Lower lobe of right lung (tissue), 2 donors: ENCODE measurements around the gene OR9Q1. TPM values are rescaled to one million over a fixed set of nuclear protein-coding genes. Genes with fewer than 3 reads are reported as not detected.

Source experiments
- ATAC-seq, 2 donors: fragments of 200-7000 bp; cut with Tn5 transposase; one replicate each; pipeline ENCODE4 v1.9.1; 2020 to 2022; ENCODE audit warnings: mild to moderate bottlenecking in 2 of 2, moderate library complexity in 2 of 2
- DNase-seq: peaks from one replicate; pipeline ENCODE4 v3.0.0-alpha.2; 2020
- H3K27ac ChIP-seq: fragments of 200-600 bp; one replicate; pipeline ENCODE4 v1.8.0; 2022
- H3K27me3 ChIP-seq: fragments of 200-600 bp; one replicate; pipeline ENCODE4 v1.8.0; 2022; ENCODE audit warnings: low read depth
- H3K36me3 ChIP-seq: fragments of 200-600 bp; one replicate; pipeline ENCODE4 v1.8.0; 2022; ENCODE audit warnings: mild to moderate bottlenecking
- H3K4me1 ChIP-seq: fragments of 200-600 bp; one replicate; pipeline ENCODE4 v1.8.0; 2022
- H3K4me3 ChIP-seq: fragments of 200-600 bp; one replicate; pipeline ENCODE4 v1.8.0; 2022; ENCODE audit warnings: mild to moderate bottlenecking
- H3K9me3 ChIP-seq: fragments of 200-600 bp; one replicate; pipeline ENCODE4 v1.8.0; 2022
- intact Hi-C: fragments of 100-400 bp; cut with DNase I; formaldehyde crosslinking; loops from one replicate; pipeline ENCODE4 v1.11.0; 2022
- total RNA-seq: library from RNA; stranded (reverse); fragmentation: NEBNext Ultra II Directional; extraction: Animal tissue kit (Norgen Biotek cat#: 25700); gene quantifications from one replicate; pipeline ENCODE4 v1.2.1, GENCODE V29; 2021
- TF ChIP-seq, protein P1 (sequence below): fragments of 200-600 bp; IDR thresholded peaks from one replicate; pipeline ENCODE4 v1.8.0; 2022; ENCODE audit warnings: antibody characterized with exemption, mild to moderate bottlenecking
- donor health status: DM: no; HTN: yes; CAD: no; lungs with severe emphysema.

Gene OR9Q1
- total RNA-seq, 1 donor from 2014 or later, result not detected

DNA sequence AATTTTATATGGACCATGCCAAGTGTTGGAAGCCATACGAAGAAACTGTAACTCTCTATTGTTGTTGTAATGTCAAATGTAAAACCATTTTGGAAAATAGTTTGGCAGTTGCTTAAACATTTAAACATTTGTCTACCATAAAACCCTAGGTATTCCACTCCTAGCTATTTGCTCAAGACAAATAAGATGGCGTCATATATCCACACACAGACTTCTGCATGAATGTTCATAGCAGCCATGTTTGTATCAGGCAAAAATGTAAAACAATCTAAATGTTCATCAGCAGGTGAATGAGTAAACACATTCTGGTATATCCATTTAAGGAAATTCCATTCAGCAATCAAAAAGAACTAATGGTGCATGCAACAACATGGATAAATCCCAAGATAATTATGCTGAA is 73.8 kb downstream of the OR9Q1 start:
- DNase-seq, result no peak
- Histone ChIP-seq H3K27ac (no peak overlapping the region), H3K4me1 (no peaks in the 10 kb centered on the region), H3K36me3 (no peaks in the 10 kb centered on the region), H3K27me3 (no peaks in the 10 kb centered on the region), H3K4me3 (no peak overlapping the region), H3K9me3 (peaks cover 6% of the 10 kb centered on the region)
- no peak for ATAC-seq
- intact Hi-C loops, result no loop called here
- TF ChIP-seq, protein P1, sequence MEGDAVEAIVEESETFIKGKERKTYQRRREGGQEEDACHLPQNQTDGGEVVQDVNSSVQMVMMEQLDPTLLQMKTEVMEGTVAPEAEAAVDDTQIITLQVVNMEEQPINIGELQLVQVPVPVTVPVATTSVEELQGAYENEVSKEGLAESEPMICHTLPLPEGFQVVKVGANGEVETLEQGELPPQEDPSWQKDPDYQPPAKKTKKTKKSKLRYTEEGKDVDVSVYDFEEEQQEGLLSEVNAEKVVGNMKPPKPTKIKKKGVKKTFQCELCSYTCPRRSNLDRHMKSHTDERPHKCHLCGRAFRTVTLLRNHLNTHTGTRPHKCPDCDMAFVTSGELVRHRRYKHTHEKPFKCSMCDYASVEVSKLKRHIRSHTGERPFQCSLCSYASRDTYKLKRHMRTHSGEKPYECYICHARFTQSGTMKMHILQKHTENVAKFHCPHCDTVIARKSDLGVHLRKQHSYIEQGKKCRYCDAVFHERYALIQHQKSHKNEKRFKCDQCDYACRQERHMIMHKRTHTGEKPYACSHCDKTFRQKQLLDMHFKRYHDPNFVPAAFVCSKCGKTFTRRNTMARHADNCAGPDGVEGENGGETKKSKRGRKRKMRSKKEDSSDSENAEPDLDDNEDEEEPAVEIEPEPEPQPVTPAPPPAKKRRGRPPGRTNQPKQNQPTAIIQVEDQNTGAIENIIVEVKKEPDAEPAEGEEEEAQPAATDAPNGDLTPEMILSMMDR, result no peak

DNA sequence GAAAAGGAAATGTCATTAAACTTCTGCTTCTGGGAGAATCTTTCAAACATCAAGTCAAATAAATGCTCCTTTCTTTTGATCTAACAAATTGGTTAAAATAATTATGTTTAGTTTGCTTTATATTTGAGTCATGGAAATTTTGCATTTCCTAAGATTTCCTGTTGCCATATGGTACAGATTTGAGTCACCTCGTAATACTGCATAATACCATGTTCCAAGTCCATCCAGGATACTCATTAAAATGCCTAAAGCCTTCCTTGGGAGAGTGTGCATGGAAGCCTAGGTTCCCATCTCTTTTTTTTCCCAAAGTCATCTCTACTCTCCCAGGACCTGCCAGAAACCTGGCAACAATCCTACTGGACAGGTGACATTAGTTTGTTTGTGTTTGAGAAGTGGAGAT is 97.4 kb downstream of the OR9Q1 start:
- Histone ChIP-seq H3K27ac (no peak overlapping the region), H3K27me3 (no peaks in the 10 kb centered on the region), H3K9me3 (no peaks in the 10 kb centered on the region), H3K4me3 (no peak overlapping the region), H3K4me1 (no peaks in the 10 kb centered on the region), H3K36me3 (no peaks in the 10 kb centered on the region)
- TF ChIP-seq, protein P1, result no peak
- DNase-seq (no peak), ATAC-seq (no peak)
- intact Hi-C loops, result no loop called here

DNA sequence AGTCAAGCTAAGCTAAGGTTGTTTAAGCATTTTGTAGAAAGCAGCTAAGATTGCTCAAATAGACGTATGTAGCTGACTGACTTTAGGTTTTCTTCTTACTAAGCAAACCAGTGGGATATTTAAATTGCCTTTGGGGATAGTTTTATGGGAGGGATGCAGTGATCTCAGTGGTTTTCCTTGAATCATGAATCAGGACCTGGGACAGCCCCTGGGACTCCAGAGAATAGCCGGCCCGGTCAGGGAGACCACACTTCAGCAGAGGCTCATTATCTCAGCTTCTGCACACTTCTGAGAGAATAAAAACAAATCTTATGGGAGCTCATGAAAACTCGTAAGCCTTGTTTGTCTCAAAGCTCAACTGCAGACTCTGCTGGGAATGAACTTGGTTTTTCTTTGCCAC is 101.8 kb downstream of the OR9Q1 start, which contains the start of gene OR9I1:
TSS of gene OR9I1 (minus strand) at position 62 of the 400 bp plus-strand sequence. CDS start 6,086 bp downstream, outside the sequence.
- Histone ChIP-seq H3K36me3 (no peaks in the 10 kb centered on the region), H3K9me3 (no peaks in the 10 kb centered on the region), H3K27ac (no peak within 1 kb of the TSS), H3K4me3 (no peak within 1 kb of the TSS), H3K4me1 (no peaks in the 10 kb centered on the region), H3K27me3 (no peaks in the 10 kb centered on the region)
- ATAC-seq (no peak), DNase-seq (no peak)
- TF ChIP-seq, protein P1, result no peak
- intact Hi-C loops, result no loop called here

DNA sequence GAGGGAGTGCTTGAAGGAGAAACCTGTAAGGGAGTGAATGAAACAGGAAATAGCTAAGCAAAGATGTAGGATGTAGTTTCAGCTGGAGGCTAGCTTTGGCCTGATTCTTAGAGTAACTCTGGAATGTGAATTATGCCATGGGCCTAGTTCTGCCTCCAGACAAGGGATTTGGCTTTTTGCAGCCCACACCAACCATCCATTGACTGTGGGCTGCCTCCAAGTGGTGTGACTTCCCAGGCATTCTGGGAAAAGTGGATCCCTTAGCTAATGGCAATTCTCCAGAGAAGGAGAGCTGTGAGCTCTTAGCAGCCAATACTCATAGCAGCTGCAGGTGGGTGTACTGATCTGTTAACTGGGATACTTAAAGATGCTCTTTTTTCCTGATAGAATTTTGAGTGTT is 103.7 kb downstream of the OR9Q1 start:
- no peak for DNase-seq
- no peaks in the 10 kb centered on the region for H3K36me3 ChIP-seq
- no peak overlapping the region for H3K27ac ChIP-seq
- no peak for ATAC-seq
- H3K4me3 ChIP-seq, result no peak overlapping the region
- TF ChIP-seq, protein P1, result no peak
- no peaks in the 10 kb centered on the region for H3K9me3 ChIP-seq
- intact Hi-C loops, result no loop called here
- no peaks in the 10 kb centered on the region for H3K27me3 ChIP-seq
- H3K4me1 ChIP-seq, result no peaks in the 10 kb centered on the region

DNA sequence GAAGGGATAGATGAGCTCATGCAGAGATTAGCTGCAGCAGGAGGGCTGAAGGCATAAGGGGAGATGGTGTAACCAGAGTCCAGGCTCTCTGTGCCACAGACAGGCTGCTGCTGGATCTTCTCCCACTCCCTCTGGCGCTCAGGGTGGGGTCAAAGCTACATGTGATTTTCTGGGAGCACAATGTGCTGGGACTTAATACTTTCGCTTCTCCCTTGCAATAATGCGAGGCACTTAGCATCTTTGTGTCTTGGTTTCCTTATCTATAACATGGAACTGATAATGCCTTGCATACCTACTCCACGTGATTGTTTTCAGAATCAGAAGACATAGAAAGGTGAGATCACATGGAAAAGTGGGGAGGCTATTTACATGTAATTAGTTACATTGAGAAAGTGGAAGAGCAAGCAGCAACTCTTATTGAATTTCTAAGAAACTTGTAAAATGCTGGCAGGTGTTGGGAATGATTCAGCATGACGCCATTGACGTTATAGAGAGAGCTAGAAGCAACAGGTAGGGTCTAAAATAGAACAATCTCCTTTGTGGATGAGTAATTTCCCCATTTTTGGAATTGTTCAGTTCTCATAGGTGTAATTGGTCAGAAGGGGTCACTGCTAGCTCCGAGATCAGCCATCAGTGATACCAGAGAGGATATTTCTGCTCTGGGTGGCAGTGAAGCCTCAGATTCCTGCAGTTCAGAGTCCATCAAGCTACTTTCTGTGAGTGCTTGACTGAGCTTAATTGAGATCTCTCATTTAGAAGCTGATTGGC is 109.8 kb downstream of the OR9Q1 start:
- no peak for DNase-seq
- intact Hi-C loops, result no loop called here
- Histone ChIP-seq H3K36me3 (no peaks in the 10 kb centered on the region), H3K4me1 (no peaks in the 10 kb centered on the region), H3K4me3 (no peak overlapping the region), H3K27ac (no peak overlapping the region), H3K9me3 (no peaks in the 10 kb centered on the region), H3K27me3 (no peaks in the 10 kb centered on the region)
- TF ChIP-seq, protein P1, result no peak
- no peak for ATAC-seq
